ENCODE data around the gene MLPH.

DNA sequence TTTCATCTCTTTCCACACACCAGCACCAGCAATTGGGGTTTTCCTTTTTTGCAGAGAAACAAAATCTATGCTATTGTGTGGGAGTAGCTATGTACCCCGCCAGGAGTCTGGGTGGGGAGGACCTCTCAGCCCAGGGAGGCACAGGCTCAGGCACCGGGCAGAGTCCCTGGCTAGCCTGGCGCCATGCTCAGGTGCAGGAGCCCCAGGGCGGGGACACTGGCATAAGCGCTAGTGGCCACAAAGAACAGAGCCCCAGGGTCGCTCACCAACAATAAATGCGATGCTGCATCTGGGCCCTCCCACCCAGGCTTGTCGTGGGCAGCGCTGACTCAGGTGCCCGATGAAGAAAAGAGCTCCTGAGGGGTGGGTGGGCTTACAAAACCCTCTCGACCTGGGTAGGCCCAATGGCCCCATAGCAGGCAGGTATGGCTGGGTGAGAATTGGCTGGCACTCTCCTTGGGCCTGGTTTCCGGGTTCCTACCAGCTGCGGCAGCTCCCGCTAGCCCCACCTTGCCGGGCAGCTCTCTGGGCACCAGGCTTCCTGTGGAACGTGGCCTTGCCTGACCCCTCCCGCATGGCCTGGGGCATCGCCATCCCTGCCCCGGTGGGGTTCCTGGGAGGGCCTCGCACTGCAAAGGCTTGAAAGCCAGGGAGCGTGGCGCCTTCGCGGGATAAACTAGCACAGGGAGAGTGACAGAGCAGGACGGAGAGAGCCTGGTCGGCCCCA is 41.3 kb upstream of the MLPH start:
- TF ChIP-seq CTCF (IDR thresholded peaks at IDR 0.05; ENCODE audit: low read depth, low read length, poor library complexity, severe bottlenecking) = no peak
- no peak for TF ChIP-seq EZH2phosphoT487 (IDR thresholded peaks at IDR 0.05; ENCODE audit: borderline replicate concordance, low read length)
